HG03103 (cell line): ENCODE measurements around the gene UNC119.
"Not testable (repeated sequence)": the region's sequence is repeated elsewhere in the genome, so short reads cannot be mapped to it uniquely, and the experiment has no call there.

Experiments
- ATAC-seq: cut with Tn5 transposase; IDR thresholded peaks from one replicate; pipeline ENCODE4 v1.9.1; 2021; ENCODE audit warnings: low read depth; ENCODE audit not compliant: unreplicated experiment

The UNC119 gene

DNA sequence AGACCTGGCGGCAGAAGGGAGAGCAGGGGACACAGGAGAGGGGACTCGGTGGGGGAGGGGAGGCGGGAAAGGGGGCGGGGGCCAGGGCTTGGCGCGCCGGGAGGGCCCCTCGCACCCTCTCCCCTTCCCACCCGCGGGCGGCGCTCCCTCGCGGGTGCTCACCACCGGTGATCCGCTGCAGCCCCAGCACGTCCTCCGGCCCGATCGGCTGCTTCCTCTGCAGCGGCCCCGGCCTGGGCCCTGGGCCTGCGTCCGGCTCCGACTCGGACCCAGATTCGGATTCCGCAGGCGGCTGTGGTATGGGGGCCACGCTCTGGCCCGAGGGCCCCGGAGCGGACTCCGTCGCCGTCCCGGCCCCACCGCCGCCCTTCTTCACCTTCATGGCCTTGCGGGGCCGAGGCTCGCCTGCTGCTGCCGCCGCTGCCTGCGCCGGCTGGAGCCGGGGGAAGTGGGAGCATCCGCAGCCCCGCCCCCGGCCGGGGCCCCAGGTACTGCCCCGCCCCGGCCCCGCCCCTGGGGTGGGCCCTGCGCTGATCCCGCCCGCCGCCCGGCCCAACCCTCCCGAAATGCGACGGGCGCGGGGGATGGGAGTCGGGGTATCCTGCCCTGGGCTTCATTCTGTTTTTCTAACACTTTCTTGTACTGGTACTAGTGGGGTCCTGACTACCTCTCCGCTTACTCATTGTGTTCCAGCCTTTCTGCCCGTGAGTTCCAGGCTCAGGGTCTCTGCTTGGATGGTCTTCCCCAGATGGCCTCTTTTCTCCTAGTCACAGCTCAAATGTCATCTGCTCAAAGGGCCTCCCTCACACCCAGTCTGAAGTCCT lies at the start of gene UNC119:
TSS of gene UNC119 (minus strand) at position 449 of the 824 bp plus-strand sequence. CDS start at position 382, 67 bp downstream.
- ATAC-seq = no peak

GRCh38 chr17:28599311-28600184 lies 47.1 kb upstream of the UNC119 start:
- peak; percentile 40 for ATAC-seq

DNA sequence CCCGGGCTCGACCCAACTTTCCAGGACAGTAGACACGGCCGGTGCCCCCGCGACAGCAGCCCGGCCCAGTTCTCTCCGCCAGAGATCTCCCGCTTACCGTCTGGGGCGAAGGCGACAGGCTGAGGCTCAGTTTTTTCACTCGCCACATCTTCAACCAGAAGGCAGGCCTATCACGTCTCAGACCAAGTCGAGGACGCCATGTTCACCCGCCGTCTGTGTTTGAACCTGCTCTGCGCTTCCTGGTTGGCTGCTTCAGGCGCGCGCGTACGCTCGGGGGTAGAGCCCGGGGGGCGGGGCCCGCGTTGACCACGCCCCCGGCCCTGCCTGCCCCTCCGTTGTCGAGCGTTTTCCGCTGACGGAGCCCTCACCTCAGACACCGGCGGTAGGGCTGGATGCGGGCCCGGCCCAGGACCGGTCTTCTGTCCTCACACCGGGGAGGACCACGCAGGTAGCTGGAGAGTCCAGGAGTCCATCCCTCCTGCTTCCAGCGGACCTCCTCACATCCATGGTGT lies 46.4 kb upstream of the UNC119 start, which contains the start of gene SPAG5:
TSS of gene SPAG5 (minus strand) at position 227 of the 512 bp plus-strand sequence. CDS start at position 148, 79 bp downstream.
- ATAC-seq = peak; percentile 74

DNA sequence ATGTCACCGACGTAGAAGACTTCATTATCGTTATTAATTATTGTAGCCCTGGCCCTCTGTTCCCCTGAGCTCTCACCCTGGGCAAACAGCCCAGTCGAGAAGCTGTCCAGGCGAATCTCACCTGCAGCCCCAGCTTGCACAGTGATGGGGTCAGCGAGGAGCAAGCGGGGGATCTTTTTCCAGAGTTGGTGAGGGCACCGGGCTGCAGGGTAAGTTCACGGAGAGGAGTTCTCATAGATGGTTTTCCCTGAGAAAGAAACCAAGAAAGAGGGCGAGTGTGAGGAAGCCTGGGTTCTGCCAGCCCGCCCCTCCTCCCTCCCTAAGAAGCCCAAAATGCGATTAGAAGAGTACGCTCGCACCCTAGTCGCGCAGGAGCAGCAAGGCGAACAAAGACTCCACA lies 46.0 kb upstream of the UNC119 start:
- ATAC-seq = no peak

GRCh38 chr17:28597606-28598383 lies 45.4 kb upstream of the UNC119 start:
- ATAC-seq = no peak

DNA sequence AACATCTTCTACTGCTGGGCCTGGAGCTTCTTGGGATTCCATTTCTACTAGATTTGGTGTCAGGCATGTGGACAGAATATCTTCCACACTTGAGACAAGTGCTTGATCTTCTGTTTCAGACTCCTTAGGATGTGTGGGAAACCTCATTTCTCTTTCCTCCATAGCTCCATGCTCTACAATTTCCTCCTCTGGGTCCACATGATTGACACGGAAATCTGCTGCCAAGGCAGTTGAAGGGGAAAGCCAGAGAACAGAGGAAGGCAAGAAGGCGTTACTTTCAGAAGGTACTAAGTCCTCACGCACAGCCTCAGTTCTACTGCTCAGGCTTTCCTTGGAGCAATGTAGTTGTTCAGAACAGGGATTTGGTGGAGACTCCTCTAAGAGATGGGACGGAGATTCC lies 39.8 kb upstream of the UNC119 start:
- no peak for ATAC-seq

- no peak for ATAC-seq
Measured at GRCh38 chr17:28585851-28586250, 33.4 kb upstream of the UNC119 start.

- no peak for ATAC-seq
Measured at GRCh38 chr17:28584434-28584833, 32.0 kb upstream of the UNC119 start.

GRCh38 chr17:28582513-28582912 lies 30.1 kb upstream of the UNC119 start:
- no peak for ATAC-seq

DNA sequence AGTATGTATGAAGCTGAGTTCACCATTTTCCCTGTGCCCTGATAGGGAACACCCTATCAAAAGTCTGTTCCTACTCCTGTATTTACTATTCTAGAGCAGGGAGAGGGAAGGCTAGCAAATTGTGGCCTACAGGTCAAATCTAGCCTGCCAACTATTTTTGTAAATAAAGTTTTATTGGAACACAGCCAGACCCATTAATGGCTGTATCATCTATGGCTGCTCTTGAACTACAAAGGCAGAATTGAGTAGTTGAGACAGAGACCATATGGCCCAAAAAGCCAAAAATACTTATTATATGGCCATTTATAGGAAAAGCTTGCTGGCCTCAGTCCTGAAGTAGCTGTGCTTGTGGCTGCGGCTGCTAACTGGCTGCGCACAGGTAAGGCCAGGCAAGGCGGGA lies 28.5 kb upstream of the UNC119 start:
- ATAC-seq = no peak

GRCh38 chr17:28579526-28579925 lies 27.1 kb upstream of the UNC119 start:
- ATAC-seq = no peak

- ATAC-seq = no peak
Measured at GRCh38 chr17:28578246-28579195, 26.1 kb upstream of the UNC119 start.

DNA sequence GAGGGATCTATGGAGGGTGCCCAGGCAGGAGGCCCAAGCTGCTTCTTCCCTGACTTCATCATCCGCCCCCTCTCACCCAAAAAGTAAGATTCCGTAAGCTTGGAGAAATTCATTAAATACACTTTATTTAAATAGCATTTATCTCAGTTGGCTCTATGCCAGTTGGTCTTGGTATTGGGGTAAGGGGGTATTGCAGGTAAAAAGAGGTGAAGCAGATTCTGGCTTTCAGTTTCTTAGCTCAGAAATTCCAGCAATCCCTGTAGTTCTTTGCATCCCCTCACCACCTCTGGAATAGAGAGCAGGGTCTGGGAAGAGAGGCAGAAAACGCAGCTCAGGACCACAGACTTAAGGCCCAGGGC lies 25.0 kb upstream of the UNC119 start:
- ATAC-seq = no peak

DNA sequence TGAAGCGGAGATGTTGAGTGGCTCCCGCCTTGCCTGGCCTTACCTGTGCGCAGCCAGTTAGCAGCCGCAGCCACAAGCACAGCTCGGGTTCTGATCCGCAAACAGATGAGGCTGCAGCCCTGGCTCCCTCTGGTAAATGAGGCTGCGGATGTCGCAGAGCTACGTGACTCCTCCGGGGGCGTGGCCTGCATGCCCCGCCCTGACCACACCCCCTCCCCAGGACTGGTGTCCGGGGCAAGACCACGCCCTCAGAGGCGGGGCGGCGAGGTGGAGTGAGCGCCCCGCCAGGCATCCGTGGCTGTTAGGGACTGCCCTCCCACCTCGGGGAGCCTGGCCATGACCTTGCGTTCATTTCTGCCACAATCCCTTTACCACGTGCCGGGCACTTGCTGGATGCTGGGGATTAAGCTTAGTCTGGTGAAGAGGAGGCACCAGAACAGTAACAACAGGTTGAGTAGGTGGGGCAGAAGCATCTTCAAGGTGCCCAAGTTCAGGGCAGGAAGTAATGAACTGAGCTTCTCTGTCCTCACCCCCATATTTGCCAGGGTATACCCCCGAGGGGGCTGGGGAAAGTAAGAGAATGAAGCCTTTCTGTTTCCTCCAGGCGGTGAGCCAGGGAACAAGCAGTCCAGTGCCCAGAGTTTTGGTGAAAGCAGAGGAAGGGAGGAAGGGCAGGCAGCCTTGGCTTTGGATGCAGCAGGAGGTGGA lies 24.5 kb upstream of the UNC119 start, which contains the start of gene ALDOC:
TSS of gene ALDOC (minus strand) at position 138 of the 708 bp plus-strand sequence. CDS start 1,363 bp downstream, outside the sequence.
- peak; percentile 78 for ATAC-seq

DNA sequence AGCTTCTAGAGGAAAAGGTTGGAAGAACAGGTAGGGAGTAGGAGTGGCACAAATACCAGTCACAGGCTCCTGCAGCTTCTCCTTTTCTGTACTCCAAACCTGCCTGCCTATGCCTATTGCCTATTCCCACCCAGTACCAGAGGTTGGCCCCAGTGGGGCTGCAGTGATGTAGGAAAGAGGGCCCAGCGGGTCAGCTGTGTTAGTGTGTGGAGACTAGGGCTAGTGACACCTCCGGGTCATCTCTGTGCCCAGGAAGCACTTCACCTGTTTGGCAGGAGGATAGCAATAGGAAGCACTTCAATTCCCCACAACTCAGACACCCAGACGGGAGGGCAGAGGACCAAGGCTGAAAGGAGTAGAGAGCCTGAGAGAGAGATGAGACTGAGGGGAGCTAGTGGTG lies 23.6 kb upstream of the UNC119 start:
- not testable (repeated sequence) for ATAC-seq

GRCh38 chr17:28575126-28575795 lies 22.8 kb upstream of the UNC119 start:
- ATAC-seq = no peak

DNA sequence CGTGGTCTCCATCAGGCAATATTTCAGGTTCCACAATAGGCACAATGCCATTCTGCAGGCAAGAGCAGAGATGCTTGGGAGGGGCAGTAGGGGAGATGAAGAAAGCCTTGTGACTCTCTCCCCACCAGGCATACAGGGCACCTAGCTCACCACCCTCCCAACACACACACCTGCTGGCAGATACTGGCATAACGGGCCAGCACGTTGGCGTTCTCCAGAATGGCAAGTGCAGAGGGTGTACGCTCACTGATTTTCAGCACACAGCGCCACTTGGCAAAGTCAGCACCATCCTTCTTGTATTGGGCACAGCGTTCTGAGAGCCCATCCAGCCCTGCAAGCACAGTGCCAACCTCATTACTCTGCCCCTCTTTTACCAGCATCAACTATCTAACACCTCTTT lies 22.1 kb upstream of the UNC119 start:
- no peak for ATAC-seq

DNA sequence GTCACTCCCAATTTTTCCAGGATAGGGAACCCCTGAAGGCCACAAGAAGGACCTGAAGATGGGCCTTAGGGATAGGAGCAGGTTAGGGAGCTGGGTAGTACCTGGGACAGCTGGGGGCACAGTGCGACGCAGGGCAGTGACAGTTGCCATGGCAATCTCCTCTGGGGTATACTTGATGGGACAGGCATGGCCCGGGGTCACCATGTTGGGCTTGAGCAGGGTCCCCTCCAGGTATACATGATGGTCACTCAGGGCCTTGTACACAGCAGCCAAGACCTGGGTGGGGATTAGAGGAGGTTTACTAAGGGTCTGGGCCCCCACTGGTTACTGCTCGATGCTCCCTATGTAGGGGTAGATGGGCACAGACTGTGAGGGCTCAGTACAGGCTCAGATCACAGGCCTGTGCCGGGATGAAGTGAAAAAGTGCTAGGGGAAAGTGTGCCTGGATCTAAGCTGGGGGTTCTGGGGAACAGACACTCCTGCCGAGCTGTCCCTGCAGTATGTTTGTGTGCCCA lies 21.6 kb upstream of the UNC119 start:
- no peak for ATAC-seq
